Measurements from ENCODE around the gene SLC18A2.
A peak's percentile ranks its signal among the peaks of the same experiment; 100 is the strongest.

The SLC18A2 gene

GRCh38 chr10:117313641-117314040 lies 72.7 kb downstream of the SLC18A2 start:
- no peak for TF ChIP-seq CTCF (IDR thresholded peaks at IDR 0.05)
- no peak for TF ChIP-seq ZFX (IDR thresholded peaks at IDR 0.05; ENCODE audit: borderline replicate concordance)
- H3K27ac ChIP-seq = no peak overlapping the region

DNA sequence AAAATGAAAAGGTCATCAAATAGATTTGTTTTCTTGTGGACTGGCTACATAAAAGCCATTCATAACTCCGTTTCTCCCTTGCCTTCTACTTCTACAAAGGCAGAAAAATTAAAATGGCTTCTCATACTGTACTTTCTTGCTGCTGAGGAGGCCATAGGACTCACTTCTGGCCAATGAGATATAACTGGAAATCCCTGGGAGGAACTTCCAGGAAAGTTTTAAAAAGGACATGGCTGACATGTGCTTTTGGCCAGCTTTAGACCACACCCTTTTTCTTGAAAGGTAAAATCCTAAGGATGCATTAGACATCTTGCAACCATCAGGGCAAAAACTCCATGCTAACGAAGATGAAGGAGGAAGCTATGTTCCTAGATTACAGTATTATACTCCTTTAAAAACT lies 75.8 kb downstream of the SLC18A2 start:
- no peak overlapping the region for H3K27ac ChIP-seq
- TF ChIP-seq CTCF (IDR thresholded peaks at IDR 0.05) = no peak
- TF ChIP-seq ZFX (IDR thresholded peaks at IDR 0.05; ENCODE audit: borderline replicate concordance) = no peak

GRCh38 chr10:117318909-117319308 lies 78.0 kb downstream of the SLC18A2 start:
- H3K27ac ChIP-seq = no peak overlapping the region
- peak; percentile 46 for TF ChIP-seq CTCF (IDR thresholded peaks at IDR 0.05)
- TF ChIP-seq ZFX (IDR thresholded peaks at IDR 0.05; ENCODE audit: borderline replicate concordance) = no peak

- TF ChIP-seq ZFX (IDR thresholded peaks at IDR 0.05; ENCODE audit: borderline replicate concordance) = no peak
- TF ChIP-seq CTCF (IDR thresholded peaks at IDR 0.05) = peak; percentile 76
- H3K27ac ChIP-seq = no peak overlapping the region
Measured at GRCh38 chr10:117320050-117320665, 79.2 kb downstream of the SLC18A2 start.

GRCh38 chr10:117322260-117322659 lies 81.3 kb downstream of the SLC18A2 start:
- H3K27ac ChIP-seq = no peak overlapping the region
- TF ChIP-seq CTCF (IDR thresholded peaks at IDR 0.05) (no peak), ZFX (IDR thresholded peaks at IDR 0.05; ENCODE audit: borderline replicate concordance) (no peak)

DNA sequence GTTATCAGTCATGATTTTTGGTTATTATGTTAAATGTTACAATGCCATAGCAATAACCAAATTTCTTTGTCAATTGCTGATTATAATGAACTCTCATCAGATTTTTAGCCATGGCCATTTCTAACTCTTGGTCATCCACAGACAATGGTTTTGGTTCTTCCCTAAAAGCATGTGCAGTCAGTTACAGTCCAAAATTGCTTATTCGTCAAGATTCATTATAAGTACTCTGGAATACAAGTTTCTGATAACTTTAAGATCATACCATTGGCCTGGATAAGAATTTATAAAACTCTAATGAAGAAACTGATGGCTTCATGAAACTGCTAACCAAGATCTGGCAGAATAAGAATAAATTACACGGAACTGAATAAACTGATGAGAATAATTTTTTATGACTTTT lies 83.5 kb downstream of the SLC18A2 start:
- no peak for TF ChIP-seq CTCF (IDR thresholded peaks at IDR 0.05)
- no peak for TF ChIP-seq ZFX (IDR thresholded peaks at IDR 0.05; ENCODE audit: borderline replicate concordance)
- no peak overlapping the region for H3K27ac ChIP-seq

DNA sequence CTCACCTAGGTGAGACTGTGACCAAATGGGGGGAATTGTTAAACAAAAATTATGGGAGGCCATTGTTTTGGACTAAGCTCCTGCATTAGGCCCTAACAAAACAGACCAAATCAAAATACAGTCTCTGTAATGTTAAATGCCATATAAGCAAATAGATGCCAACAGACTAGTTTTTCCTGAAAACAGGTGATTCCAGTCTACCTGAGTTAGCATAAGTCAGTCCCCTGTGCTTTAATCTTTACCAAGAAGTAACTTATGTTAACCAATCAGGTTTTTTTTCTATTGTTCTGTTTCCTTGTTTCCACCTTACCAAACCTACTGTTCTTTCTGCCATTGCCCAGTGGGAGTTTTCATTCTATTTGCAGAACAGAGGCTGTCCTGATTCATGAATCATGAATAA lies 86.3 kb downstream of the SLC18A2 start:
- H3K27ac ChIP-seq = no peak overlapping the region
- TF ChIP-seq ZFX (IDR thresholded peaks at IDR 0.05; ENCODE audit: borderline replicate concordance) (no peak), CTCF (IDR thresholded peaks at IDR 0.05) (no peak)

Measured in 22Rv1 (cell line).